HG03565 (cell line): Measurements from ENCODE around the gene GRB14.

ENCODE experiments used
- ATAC-seq: cut with Tn5 transposase; IDR thresholded peaks from one replicate; pipeline ENCODE4 v1.9.1; 2021; ENCODE audit warnings: mild to moderate bottlenecking, moderate library complexity; ENCODE audit not compliant: unreplicated experiment

The GRB14 gene

GRCh38 chr2:164617466-164617865 is 3.8 kb downstream of the GRB14 start:
- no peak for ATAC-seq

DNA sequence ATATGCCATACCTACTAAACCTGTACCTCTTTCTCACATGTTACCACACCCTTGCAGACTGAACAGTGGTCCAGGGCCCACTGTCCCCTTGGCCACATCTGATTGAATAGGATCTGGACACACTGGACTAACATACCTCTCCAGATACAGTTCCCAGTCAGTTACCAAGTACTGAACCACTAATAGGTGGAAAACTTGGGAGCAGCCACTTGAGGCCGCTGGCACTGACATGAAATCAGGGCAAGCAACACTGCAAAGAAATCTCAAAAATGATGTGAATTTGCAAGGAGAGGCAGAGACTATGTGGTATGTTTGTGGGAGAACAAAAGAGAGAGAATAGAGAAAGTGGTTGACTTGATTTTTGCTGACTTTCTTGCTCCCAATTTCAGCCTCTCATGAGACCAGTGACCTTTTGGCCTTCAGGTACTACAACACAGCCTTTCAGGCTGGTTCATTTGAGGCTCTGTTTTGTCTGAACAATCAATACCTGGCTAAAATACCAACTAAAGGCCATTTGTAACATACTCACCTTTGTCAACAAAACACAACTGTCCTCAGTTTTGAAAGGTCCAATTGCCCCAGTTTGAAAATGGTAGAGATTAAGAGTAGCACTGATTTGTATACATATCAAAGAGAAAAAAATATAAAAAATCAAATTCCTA is 7.8 kb downstream of the GRB14 start:
- no peak for ATAC-seq

- no peak for ATAC-seq
Observed at GRCh38 chr2:164609790-164610189, 11.5 kb downstream of the GRB14 start.

DNA sequence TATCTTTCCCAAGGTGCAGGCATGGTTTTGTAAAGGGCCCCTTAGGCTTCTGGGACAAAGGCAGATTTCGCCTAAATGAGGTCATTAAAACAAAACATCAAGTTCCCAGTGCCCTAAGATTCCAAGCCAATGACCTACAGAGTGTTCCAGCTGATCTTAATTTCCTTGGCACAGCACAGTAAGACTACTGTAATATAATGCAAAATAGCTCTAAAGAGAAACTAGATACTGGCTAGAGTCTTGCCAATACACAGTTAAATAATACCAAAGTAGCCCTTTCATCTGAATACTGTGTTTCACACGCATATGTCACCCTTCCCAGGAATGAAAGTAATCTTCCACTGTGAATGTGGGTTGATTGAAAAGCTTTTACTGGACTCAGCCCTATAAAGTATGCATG is 14.7 kb downstream of the GRB14 start:
- ATAC-seq: no peak

GRCh38 chr2:164605295-164605694 is 16.0 kb downstream of the GRB14 start:
- no peak for ATAC-seq

GRCh38 chr2:164600763-164601162 is 20.5 kb downstream of the GRB14 start:
- ATAC-seq: no peak

- ATAC-seq: peak; percentile 99
Observed at GRCh38 chr2:164599954-164600589, 21.2 kb downstream of the GRB14 start.

DNA sequence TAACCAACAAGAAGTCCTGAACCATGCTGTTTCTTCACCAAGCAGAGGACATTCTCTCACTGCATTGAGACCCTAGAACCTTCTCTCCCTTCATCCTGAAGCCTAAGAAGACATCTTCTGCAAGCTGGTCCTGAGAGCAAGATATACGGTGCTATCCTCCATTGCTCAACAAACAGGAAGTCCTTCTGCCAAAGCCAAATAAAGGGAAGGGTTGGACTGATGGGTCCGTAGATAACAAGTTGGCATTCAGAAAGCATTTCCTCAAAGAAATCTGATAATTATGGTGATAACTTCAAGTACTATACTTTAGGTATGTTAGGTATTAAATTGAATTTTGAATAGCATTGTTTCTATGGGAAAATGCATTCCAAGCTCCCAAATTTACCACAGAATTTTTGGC is 23.3 kb downstream of the GRB14 start:
- no peak for ATAC-seq

DNA sequence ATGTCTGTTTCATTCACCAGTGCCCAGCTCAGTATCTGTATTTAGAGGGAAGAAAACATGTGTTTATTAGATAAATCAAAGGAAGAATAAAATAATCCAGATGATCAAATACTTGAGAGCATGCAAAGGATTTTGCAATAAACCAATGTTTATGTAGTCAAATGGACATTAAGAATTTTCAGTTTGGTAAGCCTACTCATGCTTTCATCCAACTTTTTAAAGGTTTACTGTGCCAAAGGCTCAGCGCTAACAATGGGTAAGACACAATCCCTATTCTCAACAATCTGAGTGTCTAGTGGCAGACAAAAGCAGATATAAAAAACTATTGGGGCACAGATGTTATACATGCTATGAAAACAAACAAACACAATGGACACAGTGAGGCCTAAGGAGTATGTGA is 26.3 kb downstream of the GRB14 start:
- ATAC-seq: no peak

- no peak for ATAC-seq
Observed at GRCh38 chr2:164593959-164594358, 27.3 kb downstream of the GRB14 start.

- no peak for ATAC-seq
Observed at GRCh38 chr2:164593541-164593940, 27.7 kb downstream of the GRB14 start.

DNA sequence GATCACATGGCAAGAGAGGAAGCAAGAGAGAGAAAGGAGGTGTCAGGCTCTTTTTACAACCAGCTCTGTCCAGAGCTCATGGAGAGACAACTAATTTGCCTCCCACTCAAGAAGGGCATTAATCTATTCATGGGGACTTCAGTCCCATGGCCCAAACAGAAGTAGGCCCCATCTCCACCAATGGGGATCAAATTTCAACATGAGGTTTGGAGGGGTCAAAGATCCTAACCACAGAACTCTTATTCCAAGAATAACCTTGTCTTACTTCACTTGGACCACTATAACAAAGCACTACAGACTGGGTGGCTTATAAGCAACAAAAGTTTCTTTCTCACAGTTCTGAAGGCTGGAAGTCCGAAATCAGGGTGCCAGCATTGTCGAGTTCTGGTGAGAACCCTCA is 31.8 kb downstream of the GRB14 start:
- ATAC-seq: no peak

DNA sequence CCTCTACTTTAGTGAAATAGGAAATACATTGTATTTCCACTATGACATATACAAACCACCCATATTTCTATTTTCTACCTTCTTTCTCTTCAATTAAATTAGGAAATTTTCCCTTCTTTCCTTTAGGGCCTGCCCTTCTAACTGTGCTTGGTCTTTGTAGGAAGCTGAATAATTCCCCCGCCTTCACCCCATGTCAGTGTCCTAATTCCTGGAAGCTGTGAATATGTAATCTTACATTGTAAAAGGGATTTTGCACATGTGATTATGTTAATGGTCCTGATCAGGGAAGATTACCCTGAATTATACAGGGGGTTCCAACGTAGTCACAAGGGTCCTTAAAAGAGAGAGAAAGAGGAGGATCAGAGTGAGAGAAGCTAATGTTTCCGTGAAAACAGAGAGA is 40.2 kb downstream of the GRB14 start:
- no peak for ATAC-seq

- ATAC-seq: no peak
Observed at GRCh38 chr2:164574931-164575330, 46.4 kb downstream of the GRB14 start.

DNA sequence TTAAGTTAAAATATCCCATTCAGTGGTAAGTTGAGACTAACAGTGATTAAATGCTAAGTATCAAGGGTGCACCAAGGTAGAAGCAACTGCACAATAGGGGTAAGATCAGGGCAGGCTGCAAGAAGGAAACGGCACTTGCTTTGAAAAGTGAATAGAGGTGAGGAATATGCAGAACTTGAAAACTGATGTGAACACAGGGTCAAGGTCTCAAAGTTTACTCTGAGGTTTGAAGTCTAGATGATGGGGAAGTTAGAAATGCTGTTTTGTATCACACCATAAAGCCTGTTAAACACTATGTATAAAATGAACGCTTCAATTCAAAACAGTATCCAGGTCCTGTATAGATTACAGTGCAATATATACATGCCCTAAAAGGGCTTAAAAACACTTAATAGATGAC is 50.8 kb downstream of the GRB14 start:
- no peak for ATAC-seq

DNA sequence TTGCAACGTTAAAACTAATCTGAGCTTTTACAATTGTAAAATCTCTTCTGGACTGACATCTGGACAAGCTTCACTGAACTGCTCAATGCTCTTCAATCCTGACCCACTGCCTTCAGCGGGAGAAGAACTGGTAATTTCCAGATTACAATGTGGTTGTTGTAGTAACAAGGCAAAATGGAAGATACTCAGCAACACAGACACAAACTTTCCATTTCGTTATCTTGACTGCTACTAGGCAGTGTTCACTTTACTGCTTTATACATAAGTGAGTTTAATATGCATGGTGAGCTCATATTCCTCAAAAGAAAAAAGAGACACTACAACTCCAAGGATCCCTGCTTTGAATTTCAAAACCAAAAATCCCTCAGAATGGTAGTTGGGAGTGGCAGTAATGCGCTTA is 51.9 kb downstream of the GRB14 start:
- ATAC-seq: no peak

- ATAC-seq: no peak
Observed at GRCh38 chr2:164568317-164568716, 53.0 kb downstream of the GRB14 start.

GRCh38 chr2:164567335-164567989 is 53.8 kb downstream of the GRB14 start:
- no peak for ATAC-seq

- no peak for ATAC-seq
Observed at GRCh38 chr2:164565359-164565758, 55.9 kb downstream of the GRB14 start.

DNA sequence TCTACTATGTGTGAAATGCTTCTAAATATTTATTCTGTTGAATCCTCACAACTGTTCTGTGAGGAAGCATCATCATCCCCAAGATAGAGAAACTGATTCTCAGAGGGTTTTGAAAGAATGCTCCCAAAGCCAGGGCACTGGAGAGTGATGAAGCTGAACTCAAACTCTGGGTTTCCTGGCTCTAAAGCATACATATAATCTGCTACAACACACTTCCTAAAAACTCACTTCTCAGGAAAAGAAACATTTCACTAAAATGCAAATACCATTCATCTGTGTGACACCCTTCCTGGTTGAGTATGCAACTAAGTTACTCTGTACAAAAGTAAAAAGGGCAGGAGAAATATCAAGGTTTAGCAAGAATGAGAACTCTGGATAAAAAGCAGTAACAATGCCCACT is 58.6 kb downstream of the GRB14 start:
- no peak for ATAC-seq

- ATAC-seq: no peak
Observed at GRCh38 chr2:164561991-164562390, 59.3 kb downstream of the GRB14 start.

GRCh38 chr2:164561416-164561815 is 59.9 kb downstream of the GRB14 start:
- no peak for ATAC-seq
